ENCODE data around the gene KCNJ12.
A peak's percentile ranks its signal among the peaks of the same experiment; 100 is the strongest.

Gene KCNJ12

DNA sequence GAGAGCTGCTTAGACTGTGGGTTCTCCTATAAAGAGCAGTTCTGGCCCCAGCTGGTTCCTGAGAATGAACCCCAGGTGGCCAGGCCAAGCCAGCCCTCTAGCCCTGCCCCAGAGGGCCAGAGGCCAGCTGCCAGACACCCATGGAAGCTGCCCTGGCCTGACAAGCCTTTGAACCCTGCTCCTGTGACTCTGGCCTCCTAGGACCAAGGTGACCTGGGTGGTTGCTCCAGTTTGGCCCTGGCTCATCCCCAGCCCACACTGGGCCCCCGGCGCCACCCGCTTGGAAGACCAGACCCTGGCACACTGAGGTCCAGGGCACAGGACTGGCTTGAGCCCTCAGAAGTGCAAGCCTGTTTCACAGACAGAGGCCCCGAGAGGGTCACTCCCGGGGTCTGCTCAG, 6.8 kb upstream of the KCNJ12 start:
- no peaks in the 10 kb centered on the region for H3K9me3 ChIP-seq (ENCODE audit: control insufficient read depth, insufficient read depth, low read length)
- H3K27me3 ChIP-seq (ENCODE audit: control insufficient read depth, insufficient read depth, low read length): no peaks in the 10 kb centered on the region
- no peak for DNase-seq (ENCODE audit: low read depth, low spot score)
- WGBS (ENCODE audit: insufficient coverage, insufficient read length): no CpG with 5 or more reads among the region's 5 CpGs
- no peaks in the 10 kb centered on the region for H3K36me3 ChIP-seq (ENCODE audit: control insufficient read depth, insufficient read depth, low read length)
- no peak overlapping the region; the same call in 1 of the 2 replicates for H3K4me3 ChIP-seq (ENCODE audit: low read length)
- H3K27ac ChIP-seq (ENCODE audit: low read length): no peak overlapping the region
- peaks cover 1% of the 10 kb centered on the region; the same call in 1 of the 2 replicates for H3K4me1 ChIP-seq (ENCODE audit: control insufficient read depth, insufficient read depth, low read length)

DNA sequence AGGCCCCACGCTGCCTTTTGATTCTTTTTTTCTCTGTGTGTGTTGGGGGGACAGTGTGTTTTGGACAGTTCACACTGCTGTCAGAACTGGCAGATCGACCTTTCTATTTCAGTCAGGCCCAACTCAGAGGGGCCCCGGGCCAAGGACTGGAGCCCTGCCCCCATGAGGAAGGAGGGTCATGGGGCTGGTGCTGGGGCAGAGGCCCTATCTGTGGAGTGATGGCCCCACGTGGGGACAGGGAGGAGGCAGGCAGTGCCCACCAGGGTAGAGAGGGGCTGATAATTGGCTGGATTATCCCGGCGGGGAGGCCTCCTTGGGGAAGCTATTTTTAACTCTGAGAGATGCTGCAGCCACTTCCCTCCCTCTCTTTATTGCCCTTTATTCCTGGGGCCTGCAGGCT, 5.7 kb upstream of the KCNJ12 start:
- Histone ChIP-seq H3K27me3 (ENCODE audit: control insufficient read depth, insufficient read depth, low read length) (no peaks in the 10 kb centered on the region; the same call in 1 of the 2 replicates), H3K27ac (ENCODE audit: low read length) (no peak overlapping the region), H3K36me3 (ENCODE audit: control insufficient read depth, insufficient read depth, low read length) (no peaks in the 10 kb centered on the region), H3K4me1 (ENCODE audit: control insufficient read depth, insufficient read depth, low read length) (peaks cover 1% of the 10 kb centered on the region; the same call in 1 of the 2 replicates), H3K4me3 (ENCODE audit: low read length) (no peak overlapping the region), H3K9me3 (ENCODE audit: control insufficient read depth, insufficient read depth, low read length) (no peaks in the 10 kb centered on the region)
- DNase-seq (ENCODE audit: low read depth, low spot score): no peak
- WGBS (ENCODE audit: insufficient coverage, insufficient read length): no CpG with 5 or more reads among the region's 6 CpGs

DNA sequence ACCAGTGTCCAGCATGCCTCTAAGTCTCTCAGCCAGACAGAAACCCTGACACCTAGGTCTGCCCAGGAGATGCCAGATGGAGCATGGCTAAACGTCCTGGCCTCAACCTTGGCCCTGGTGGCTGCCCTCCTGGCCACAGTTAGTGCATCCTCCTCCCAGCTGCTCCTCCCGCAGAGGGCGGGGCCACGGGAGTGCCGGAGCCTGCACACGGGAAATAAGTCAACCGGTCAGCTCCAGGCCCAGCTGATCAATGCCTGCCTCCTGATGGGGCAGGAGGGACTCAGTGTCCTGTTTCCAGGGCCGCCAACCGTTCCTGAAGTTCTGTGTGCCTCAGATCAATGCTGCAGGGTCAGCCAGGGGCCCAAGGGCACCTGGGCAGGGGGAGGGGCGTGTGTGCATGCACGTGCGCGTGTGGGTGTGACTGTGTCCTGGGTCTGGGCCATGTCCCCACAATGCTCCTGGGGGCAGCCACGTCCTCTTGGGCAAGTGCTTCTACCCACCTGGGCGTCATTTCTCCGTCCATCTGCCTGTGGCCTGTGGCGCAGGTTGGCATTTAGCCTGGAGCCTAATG, 4.6 kb upstream of the KCNJ12 start:
- Histone ChIP-seq H3K4me3 (ENCODE audit: low read length) (no peak overlapping the region), H3K27me3 (ENCODE audit: control insufficient read depth, insufficient read depth, low read length) (peaks cover 4% of the 10 kb centered on the region; the same call in 1 of the 2 replicates), H3K36me3 (ENCODE audit: control insufficient read depth, insufficient read depth, low read length) (no peaks in the 10 kb centered on the region), H3K27ac (ENCODE audit: low read length) (no peak overlapping the region), H3K4me1 (ENCODE audit: control insufficient read depth, insufficient read depth, low read length) (peaks cover 4% of the 10 kb centered on the region), H3K9me3 (ENCODE audit: control insufficient read depth, insufficient read depth, low read length) (no peaks in the 10 kb centered on the region)
- DNase-seq (ENCODE audit: low read depth, low spot score): no peak
- WGBS (ENCODE audit: insufficient coverage, insufficient read length): no CpG with 5 or more reads among the region's 17 CpGs

DNA sequence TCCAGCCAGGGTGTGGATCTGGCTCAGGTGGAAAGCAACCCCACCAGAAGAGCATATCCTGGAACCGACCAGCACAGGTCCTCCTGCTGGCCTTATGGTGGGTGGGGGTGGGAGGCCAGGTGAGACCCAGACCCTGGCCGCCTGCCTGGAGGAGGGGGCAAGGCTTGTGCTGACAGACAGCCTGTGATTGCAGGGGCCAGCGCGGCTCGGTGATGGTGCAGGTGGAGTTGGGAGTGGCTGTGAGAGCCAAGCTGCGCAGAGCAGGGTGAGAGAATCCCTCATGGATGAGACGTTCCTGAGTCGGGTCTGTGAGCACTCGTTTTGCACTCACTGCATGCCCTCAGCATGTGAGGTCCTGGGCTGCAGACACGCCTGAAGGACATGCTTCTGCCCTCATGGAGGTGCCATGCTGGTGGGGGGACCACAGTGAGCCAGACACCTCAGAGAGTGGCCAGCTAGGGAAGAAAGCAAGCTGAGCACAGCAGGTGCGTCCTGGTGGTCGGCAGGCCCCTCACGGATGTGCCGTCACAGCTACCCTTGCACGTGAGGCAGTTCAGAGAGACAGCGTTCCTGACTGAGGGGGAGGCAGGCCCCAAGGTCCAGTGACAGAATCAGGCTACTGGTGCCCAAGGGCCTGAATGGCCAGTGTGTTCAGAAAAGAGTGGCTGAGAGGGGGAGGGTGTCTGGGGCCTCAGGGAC, 3.8 kb upstream of the KCNJ12 start:
- Histone ChIP-seq H3K27me3 (ENCODE audit: control insufficient read depth, insufficient read depth, low read length) (peaks cover 9% of the 10 kb centered on the region; the same call in 1 of the 2 replicates), H3K36me3 (ENCODE audit: control insufficient read depth, insufficient read depth, low read length) (no peaks in the 10 kb centered on the region), H3K9me3 (ENCODE audit: control insufficient read depth, insufficient read depth, low read length) (no peaks in the 10 kb centered on the region), H3K27ac (ENCODE audit: low read length) (no peak overlapping the region), H3K4me1 (ENCODE audit: control insufficient read depth, insufficient read depth, low read length) (peaks cover 4% of the 10 kb centered on the region), H3K4me3 (ENCODE audit: low read length) (no peak overlapping the region)
- DNase-seq (ENCODE audit: low read depth, low spot score): no peak
- WGBS (ENCODE audit: insufficient coverage, insufficient read length): no CpG with 5 or more reads among the region's 16 CpGs

DNA sequence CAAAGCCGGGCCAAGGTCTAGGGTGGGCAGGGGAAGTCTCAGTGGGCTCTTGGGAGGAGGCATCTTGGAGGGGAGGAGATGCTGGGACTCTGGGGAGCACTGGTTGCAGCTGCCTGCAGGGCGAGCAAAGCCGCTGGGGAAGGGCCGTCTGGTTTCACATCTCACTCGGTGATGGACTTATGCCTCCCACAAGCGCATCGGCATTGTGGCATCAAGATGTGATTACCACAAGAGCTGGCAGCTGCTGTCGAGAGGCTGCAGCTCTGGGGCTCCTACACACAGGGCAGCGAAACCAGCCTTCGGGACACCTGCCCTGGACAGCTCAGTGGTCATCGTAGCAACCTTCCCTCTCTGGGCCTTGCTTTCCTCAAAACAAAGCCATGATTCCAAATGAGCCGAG, 3.1 kb upstream of the KCNJ12 start:
- H3K4me1 ChIP-seq (ENCODE audit: control insufficient read depth, insufficient read depth, low read length): peaks cover 4% of the 10 kb centered on the region
- H3K36me3 ChIP-seq (ENCODE audit: control insufficient read depth, insufficient read depth, low read length): no peaks in the 10 kb centered on the region
- no peaks in the 10 kb centered on the region for H3K9me3 ChIP-seq (ENCODE audit: control insufficient read depth, insufficient read depth, low read length)
- H3K4me3 ChIP-seq (ENCODE audit: low read length): no peak overlapping the region
- no CpG with 5 or more reads among the region's 12 CpGs for WGBS (ENCODE audit: insufficient coverage, insufficient read length)
- no peak for DNase-seq (ENCODE audit: low read depth, low spot score)
- H3K27me3 ChIP-seq (ENCODE audit: control insufficient read depth, insufficient read depth, low read length): peaks cover 14% of the 10 kb centered on the region; the same call in 1 of the 2 replicates
- no peak overlapping the region for H3K27ac ChIP-seq (ENCODE audit: low read length)

DNA sequence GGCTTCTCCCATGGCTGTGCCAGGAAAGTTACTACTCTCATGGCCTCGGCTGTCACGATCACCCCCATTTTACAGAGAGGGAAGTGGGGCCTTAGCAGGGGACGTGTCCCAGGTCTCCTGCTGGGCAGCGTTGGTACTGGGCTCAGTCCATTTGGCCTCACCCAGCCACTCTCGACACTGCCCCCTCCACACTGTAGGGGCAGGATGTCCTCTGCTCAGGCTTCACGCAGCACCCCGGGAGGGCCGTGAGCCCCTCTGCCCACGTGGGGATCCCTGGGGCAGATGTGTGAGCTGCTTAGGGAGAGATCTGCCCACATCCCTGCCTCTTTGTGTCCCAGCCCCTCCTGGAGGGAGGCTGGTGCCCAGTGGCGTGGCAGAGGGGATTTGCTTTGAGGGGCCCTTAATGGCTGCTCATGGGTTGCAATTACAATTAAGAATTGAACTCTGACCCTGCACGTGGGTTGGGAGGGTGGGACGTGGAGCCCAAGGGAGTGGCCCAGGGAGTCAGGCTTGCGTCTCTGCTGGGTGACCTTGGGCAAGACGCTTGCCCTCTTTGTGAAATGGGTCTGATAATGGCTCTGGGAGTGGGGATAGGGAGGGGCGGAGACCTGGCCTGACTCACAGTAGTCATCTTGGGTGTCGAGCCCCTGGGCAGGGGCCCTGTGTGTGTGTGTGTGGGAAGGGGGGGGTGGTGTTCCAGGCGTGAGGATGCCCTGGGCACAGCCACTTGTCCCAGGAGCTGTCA, 2.3 kb upstream of the KCNJ12 start:
- Histone ChIP-seq H3K27ac (ENCODE audit: low read length) (no peak overlapping the region), H3K36me3 (ENCODE audit: control insufficient read depth, insufficient read depth, low read length) (no peaks in the 10 kb centered on the region), H3K4me1 (ENCODE audit: control insufficient read depth, insufficient read depth, low read length) (peaks cover 5% of the 10 kb centered on the region), H3K4me3 (ENCODE audit: low read length) (no peak overlapping the region), H3K27me3 (ENCODE audit: control insufficient read depth, insufficient read depth, low read length) (peaks cover 19% of the 10 kb centered on the region; the same call in 1 of the 2 replicates), H3K9me3 (ENCODE audit: control insufficient read depth, insufficient read depth, low read length) (no peaks in the 10 kb centered on the region)
- DNase-seq (ENCODE audit: low read depth, low spot score): no peak
- WGBS (ENCODE audit: insufficient coverage, insufficient read length): no CpG with 5 or more reads among the region's 17 CpGs

DNA sequence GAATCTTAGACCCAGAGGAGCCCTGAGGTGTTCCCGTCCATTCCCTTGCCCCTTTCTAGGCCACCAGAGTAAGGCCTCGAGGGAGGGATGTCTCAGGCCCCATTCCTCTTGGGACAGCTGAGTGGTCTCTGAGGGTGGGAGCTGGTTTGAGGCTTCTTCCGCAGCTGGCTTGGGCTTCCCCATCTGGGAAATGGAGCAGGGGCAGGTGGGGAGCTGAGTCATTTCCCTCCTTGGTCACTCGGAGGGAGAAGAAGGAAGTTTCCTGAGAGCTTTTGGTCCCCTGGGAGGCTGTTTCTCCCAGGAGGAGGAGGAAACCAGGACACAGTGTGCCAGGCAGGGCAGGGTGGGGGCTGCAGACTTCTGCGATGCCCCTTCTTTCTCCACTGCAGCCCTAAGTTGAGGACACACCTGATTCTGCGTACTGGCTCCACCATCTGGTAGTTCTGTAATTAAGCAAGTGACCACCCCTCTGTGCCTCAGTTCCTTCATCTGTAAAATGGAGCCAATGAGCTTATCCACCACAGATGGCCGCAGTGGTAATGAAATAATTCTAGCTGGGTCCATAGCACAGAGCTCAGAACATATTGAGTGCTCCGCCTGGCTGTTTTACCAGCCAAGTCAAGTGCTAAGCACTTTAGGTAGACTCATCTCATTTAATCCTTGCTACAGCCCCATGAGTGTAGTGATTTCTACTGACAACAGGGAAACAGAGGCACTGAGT, 1.6 kb upstream of the KCNJ12 start:
- DNase-seq (ENCODE audit: low read depth, low spot score): no peak
- no peaks in the 10 kb centered on the region for H3K36me3 ChIP-seq (ENCODE audit: control insufficient read depth, insufficient read depth, low read length)
- peaks cover 19% of the 10 kb centered on the region; the same call in 1 of the 2 replicates for H3K27me3 ChIP-seq (ENCODE audit: control insufficient read depth, insufficient read depth, low read length)
- no peaks in the 10 kb centered on the region for H3K9me3 ChIP-seq (ENCODE audit: control insufficient read depth, insufficient read depth, low read length)
- no CpG with 5 or more reads among the region's 8 CpGs for WGBS (ENCODE audit: insufficient coverage, insufficient read length)
- no peak overlapping the region for H3K27ac ChIP-seq (ENCODE audit: low read length)
- no peak overlapping the region for H3K4me3 ChIP-seq (ENCODE audit: low read length)
- H3K4me1 ChIP-seq (ENCODE audit: control insufficient read depth, insufficient read depth, low read length): peaks cover 5% of the 10 kb centered on the region

DNA sequence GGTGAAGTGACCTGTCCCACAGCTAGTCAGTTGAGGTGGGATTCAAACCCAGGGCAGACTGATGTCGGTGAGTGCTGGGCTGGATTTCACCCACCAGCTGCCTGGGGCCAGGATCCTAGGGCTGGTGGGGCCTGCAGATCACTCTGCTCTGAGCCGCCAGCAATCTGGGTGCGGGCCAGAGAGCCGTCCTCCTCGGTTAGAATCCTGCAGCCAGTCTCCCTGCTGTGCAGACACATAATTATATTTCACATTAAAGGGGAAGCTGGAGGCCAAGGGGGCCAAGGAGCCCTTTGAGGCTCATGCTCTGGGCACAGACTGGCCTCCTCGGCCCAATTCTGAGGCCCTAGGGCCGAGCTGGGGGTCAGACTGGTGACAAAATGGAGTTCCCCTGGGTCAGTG, 996 bp upstream of the KCNJ12 start:
- Histone ChIP-seq H3K36me3 (ENCODE audit: control insufficient read depth, insufficient read depth, low read length) (no peaks in the 10 kb centered on the region), H3K27me3 (ENCODE audit: control insufficient read depth, insufficient read depth, low read length) (peaks cover 19% of the 10 kb centered on the region; the same call in 1 of the 2 replicates), H3K4me1 (ENCODE audit: control insufficient read depth, insufficient read depth, low read length) (peaks cover 5% of the 10 kb centered on the region), H3K27ac (ENCODE audit: low read length) (no peak overlapping the region), H3K4me3 (ENCODE audit: low read length) (no peak overlapping the region), H3K9me3 (ENCODE audit: control insufficient read depth, insufficient read depth, low read length) (no peaks in the 10 kb centered on the region)
- no CpG with 5 or more reads among the region's 7 CpGs for WGBS (ENCODE audit: insufficient coverage, insufficient read length)
- no peak for DNase-seq (ENCODE audit: low read depth, low spot score)

DNA sequence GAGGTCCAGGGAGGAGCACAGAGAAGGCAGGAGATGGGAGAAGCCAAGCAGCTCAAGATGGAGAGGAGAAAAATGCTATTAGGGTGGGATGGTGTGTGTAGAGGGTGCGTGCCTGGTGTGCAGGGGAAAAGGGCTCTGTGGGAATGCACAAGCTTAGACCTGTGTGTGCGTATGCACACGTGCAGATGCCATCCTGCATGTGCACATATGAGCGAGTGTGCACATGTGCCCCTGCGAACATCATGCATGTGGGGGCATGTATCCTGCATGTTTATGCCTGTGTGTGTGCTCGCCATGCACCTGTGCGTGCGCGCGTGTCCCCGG, 438 bp upstream of the KCNJ12 start:
- Histone ChIP-seq H3K4me1 (ENCODE audit: control insufficient read depth, insufficient read depth, low read length) (peaks cover 5% of the 10 kb centered on the region), H3K9me3 (ENCODE audit: control insufficient read depth, insufficient read depth, low read length) (no peaks in the 10 kb centered on the region), H3K36me3 (ENCODE audit: control insufficient read depth, insufficient read depth, low read length) (no peaks in the 10 kb centered on the region), H3K4me3 (ENCODE audit: low read length) (peak overlapping the region; percentile 29; the same call in 1 of the 2 replicates), H3K27me3 (ENCODE audit: control insufficient read depth, insufficient read depth, low read length) (peaks cover 19% of the 10 kb centered on the region; the same call in 1 of the 2 replicates), H3K27ac (ENCODE audit: low read length) (no peak overlapping the region)
- no peak for DNase-seq (ENCODE audit: low read depth, low spot score)
- WGBS (ENCODE audit: insufficient coverage, insufficient read length): no CpG with 5 or more reads among the region's 11 CpGs
